GM10248 (cell line): ENCODE results near the gene CSNK2A1.
A peak's percentile ranks its signal among the peaks of the same experiment; 100 is the strongest.

Experiments
- CTCF ChIA-PET: fragments of 300-600 bp; sonication (Branson Sonifier 250); formaldehyde crosslinking; extraction: SDS; loops from one replicate; lab custom pipeline; 2021; ENCODE audit warnings: antibody characterized with exemption; lab: Yijun Ruan, JAX
- POLR2A ChIA-PET: fragments of 350-650 bp; sonication (Branson Sonifier 250); formaldehyde crosslinking; extraction: SDS; loops from one replicate; lab custom pipeline; 2020; ENCODE audit warnings: antibody characterized with exemption; lab: Yijun Ruan, JAX
- DNase-seq: peaks from one replicate; pipeline ENCODE4 v3.0.0; 2012; ENCODE audit errors: extremely low spot score
- CTCF ChIP-seq: IDR thresholded peaks from 2 replicates; pipeline ENCODE4 v1.5.1; 2012; ENCODE audit warnings: mild to moderate bottlenecking, low read depth; ENCODE audit errors: extremely low read depth, missing control alignments, control extremely low read depth

CSNK2A1 gene

GRCh38 chr20:532530-532929 lies 11.1 kb downstream of the CSNK2A1 start:
- ChIA-PET CTCF (no interaction called here), POLR2A (no interaction called here)

GRCh38 chr20:531608-532007 lies 12.0 kb downstream of the CSNK2A1 start:
- CTCF ChIA-PET, result interaction anchor here (0.7 to 1.4 kb wide), 2 partner anchors 10 kb away, joined by 3 read pairs; no protein-coding TSS in a partner anchor
- peak; percentile 13 for DNase-seq
- POLR2A ChIA-PET, result no interaction called here
- no peak for TF ChIP-seq CTCF

More at GRCh38 chr20:532530-532929, 11.1 kb downstream of the CSNK2A1 start:
- DNase-seq, result no peak
- no peak for TF ChIP-seq CTCF

- TF ChIP-seq CTCF, result no peak
- ChIA-PET POLR2A (no interaction called here), CTCF (no interaction called here)
- DNase-seq, result no peak
These were observed 13.3 kb downstream of the CSNK2A1 start for GRCh38 chr20:530321-530720.

GRCh38 chr20:528923-529604 lies 14.5 kb downstream of the CSNK2A1 start:
- POLR2A ChIA-PET, result no interaction called here
- no peak for DNase-seq
- TF ChIP-seq CTCF, result no peak
- CTCF ChIA-PET, result interaction anchor here (0.9 to 1.0 kb wide), 2 partner anchors 9 to 14 kb away, joined by 3 read pairs; no protein-coding TSS in a partner anchor

- ChIA-PET POLR2A (no interaction called here), CTCF (interaction anchor here (0.9 kb wide), 1 partner anchor 33 kb away, joined by 3 read pairs; no protein-coding TSS in a partner anchor)
- no peak for DNase-seq
- no peak for TF ChIP-seq CTCF
These were observed 16.1 kb downstream of the CSNK2A1 start for GRCh38 chr20:527571-527886.

GRCh38 chr20:521860-522259 lies 21.7 kb downstream of the CSNK2A1 start:
- ChIA-PET POLR2A (no interaction called here), CTCF (interaction anchor here (1.2 to 1.7 kb wide), 3 partner anchors 10 to 15 kb away, joined by 3 to 5 read pairs (median 4); no protein-coding TSS in a partner anchor)
- DNase-seq, result no peak
- no peak for TF ChIP-seq CTCF
